ENCODE measurements around the gene ANKRD13D. TPM values are rescaled to one million over a fixed set of nuclear protein-coding genes. Genes with fewer than 3 reads are reported as not detected.

Gene ANKRD13D
- total RNA-seq, 1 donor from 2014 or later = 54.7 TPM

DNA sequence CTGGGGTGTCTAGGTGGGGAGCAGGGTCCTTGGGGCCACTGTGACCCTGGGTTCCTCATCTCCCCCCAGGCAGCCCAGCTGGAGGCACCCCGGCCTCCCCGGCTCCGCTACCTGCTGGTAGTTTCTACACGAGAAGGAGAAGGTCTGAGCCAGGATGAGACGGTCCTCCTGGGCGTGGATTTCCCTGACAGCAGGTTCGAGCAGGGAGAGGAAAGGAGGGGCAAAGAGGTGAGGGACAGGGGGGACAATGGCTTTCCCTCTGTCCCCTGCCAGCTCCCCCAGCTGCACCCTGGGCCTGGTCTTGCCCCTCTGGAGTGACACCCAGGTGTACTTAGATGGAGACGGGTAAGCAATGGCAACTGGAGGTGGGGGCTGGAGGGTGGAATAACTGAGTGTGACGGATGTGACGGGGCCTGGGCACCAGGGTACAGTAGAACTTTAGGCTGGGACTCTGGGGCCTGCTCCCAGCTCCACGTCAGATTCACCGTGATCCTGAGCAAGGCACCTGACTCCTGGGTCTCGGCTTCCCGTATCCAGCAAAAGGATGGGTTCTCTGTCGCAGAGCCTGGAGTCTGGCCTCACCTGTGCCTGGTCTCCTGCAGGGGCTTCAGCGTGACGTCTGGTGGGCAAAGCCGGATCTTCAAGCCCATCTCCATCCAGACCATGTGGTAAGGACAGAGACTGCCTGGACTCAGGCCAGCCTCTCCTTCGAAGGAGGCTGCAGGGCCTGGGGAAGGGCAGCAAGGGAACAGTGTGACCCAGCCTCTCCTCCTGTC lies 17.9 kb downstream of the ANKRD13D start:
- intact Hi-C loops (cut with DNase I) = no loop called here
- peaks cover 27 to 50% of the 10 kb centered on the region in 2 donors for H3K36me3 ChIP-seq
- H3K4me1 ChIP-seq = peaks cover 9 to 17% of the 10 kb centered on the region in 2 donors
- H3K27me3 ChIP-seq = no peaks in the 10 kb centered on the region
- peak in 1 of 2 donors; percentile 48 for DNase-seq (ENCODE audit: low spot score in 2 of 2)
- no peaks in the 10 kb centered on the region for H3K9me3 ChIP-seq
- H3K4me3 ChIP-seq = no peak overlapping the region
- no peak overlapping the region for H3K27ac ChIP-seq
- TF ChIP-seq, protein P1, sequence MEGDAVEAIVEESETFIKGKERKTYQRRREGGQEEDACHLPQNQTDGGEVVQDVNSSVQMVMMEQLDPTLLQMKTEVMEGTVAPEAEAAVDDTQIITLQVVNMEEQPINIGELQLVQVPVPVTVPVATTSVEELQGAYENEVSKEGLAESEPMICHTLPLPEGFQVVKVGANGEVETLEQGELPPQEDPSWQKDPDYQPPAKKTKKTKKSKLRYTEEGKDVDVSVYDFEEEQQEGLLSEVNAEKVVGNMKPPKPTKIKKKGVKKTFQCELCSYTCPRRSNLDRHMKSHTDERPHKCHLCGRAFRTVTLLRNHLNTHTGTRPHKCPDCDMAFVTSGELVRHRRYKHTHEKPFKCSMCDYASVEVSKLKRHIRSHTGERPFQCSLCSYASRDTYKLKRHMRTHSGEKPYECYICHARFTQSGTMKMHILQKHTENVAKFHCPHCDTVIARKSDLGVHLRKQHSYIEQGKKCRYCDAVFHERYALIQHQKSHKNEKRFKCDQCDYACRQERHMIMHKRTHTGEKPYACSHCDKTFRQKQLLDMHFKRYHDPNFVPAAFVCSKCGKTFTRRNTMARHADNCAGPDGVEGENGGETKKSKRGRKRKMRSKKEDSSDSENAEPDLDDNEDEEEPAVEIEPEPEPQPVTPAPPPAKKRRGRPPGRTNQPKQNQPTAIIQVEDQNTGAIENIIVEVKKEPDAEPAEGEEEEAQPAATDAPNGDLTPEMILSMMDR (IDR thresholded peaks at IDR 0.05) = no peak

DNA sequence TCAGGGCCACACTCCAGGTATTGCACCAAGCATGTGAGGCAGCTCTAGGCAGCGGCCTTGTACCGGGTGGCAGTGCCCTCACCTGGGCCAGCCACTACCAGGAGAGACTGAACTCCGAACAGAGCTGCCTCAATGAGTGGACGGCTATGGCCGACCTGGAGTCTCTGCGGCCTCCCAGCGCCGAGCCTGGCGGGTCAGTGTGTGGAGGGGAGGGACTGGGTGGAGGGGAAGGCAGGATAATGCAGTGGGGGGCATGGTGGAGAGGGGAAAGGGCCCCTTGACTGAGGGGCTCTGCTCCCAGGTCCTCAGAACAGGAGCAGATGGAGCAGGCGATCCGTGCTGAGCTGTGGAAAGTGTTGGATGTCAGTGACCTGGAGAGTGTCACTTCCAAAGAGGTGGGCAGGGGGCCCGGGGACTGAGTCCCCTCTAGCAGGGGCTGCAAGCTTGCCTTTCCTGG lies 18.5 kb downstream of the ANKRD13D start:
- Histone ChIP-seq H3K36me3 (peaks cover 27 to 50% of the 10 kb centered on the region in 2 donors), H3K9me3 (no peaks in the 10 kb centered on the region), H3K27ac (no peak overlapping the region), H3K27me3 (no peaks in the 10 kb centered on the region), H3K4me3 (no peak overlapping the region), H3K4me1 (peaks cover 7 to 11% of the 10 kb centered on the region in 2 donors)
- intact Hi-C loops (cut with DNase I) = no loop called here
- DNase-seq (ENCODE audit: low spot score in 2 of 2) = peak in 1 of 2 donors; percentile 50
- TF ChIP-seq, protein P1 (IDR thresholded peaks at IDR 0.05) = no peak

DNA sequence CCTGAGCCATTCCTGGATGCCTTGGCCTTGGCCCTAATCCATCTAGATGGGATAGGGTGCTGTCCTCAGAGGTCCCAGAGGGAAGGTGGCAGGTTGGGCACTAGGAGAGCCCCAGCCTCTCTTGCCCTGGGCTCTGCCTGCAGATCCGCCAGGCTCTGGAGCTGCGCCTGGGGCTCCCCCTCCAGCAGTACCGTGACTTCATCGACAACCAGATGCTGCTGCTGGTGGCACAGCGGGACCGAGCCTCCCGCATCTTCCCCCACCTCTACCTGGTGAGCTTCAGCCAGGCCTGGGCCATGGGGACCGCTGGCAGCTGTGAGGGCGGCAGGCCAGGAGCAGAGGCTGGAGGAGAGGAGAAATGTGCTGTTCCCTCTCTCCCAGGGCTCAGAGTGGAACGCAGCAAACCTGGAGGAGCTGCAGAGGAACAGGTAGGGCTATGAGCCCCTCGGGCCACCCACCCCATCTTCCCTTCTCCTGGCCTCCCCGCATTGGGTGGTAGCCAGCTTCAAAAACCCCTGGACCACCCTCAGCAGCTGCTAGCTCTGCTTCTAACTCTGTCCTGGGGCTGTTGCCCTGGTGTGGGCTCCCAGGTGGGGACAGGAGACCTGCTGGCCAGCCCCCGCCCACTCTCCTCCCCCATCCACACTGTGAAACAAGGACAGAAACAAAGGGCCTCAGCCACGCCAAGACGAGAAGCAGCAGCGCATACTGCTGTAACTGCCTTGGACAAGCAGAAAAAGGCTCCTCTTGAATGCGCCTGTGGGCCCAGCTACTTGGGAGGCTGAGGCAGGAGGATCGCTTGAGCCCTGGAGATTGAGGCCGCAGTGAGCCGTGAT lies 19.1 kb downstream of the ANKRD13D start:
- DNase-seq (ENCODE audit: low spot score in 2 of 2) = peak in 1 of 2 donors; percentile 46
- no peaks in the 10 kb centered on the region for H3K9me3 ChIP-seq
- no peaks in the 10 kb centered on the region for H3K27me3 ChIP-seq
- no peak overlapping the region for H3K27ac ChIP-seq
- TF ChIP-seq, protein P1 (IDR thresholded peaks at IDR 0.05) = no peak
- no peak overlapping the region for H3K4me3 ChIP-seq
- intact Hi-C loops (cut with DNase I) = no loop called here
- peaks cover 4 to 7% of the 10 kb centered on the region in 2 donors for H3K4me1 ChIP-seq
- peaks cover 27 to 50% of the 10 kb centered on the region in 2 donors for H3K36me3 ChIP-seq

DNA sequence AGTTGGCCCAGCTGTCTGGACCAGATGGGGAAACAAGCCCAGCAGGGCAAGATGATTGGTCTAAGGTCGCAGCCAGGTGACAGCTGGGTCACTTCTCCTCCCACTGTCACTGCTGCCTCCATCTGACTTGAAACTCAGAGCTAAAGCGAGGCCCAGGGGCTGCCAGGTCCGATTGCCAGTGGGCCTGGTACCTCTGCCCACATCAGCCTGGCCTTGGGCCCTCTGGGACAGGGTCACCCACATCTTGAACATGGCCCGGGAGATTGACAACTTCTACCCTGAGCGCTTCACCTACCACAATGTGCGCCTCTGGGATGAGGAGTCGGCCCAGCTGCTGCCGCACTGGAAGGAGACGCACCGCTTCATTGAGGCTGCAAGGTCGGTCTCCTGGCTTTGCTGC lies 20.1 kb downstream of the ANKRD13D start:
- Histone ChIP-seq H3K4me3 (no peak overlapping the region), H3K27ac (no peak overlapping the region), H3K9me3 (no peaks in the 10 kb centered on the region), H3K4me1 (peaks cover 2 to 6% of the 10 kb centered on the region in 2 donors), H3K27me3 (no peaks in the 10 kb centered on the region), H3K36me3 (peaks cover 27 to 50% of the 10 kb centered on the region in 2 donors)
- TF ChIP-seq, protein P1 (IDR thresholded peaks at IDR 0.05) = no peak
- intact Hi-C loops (cut with DNase I) = no loop called here
- DNase-seq (ENCODE audit: low spot score in 2 of 2) = no peak

DNA sequence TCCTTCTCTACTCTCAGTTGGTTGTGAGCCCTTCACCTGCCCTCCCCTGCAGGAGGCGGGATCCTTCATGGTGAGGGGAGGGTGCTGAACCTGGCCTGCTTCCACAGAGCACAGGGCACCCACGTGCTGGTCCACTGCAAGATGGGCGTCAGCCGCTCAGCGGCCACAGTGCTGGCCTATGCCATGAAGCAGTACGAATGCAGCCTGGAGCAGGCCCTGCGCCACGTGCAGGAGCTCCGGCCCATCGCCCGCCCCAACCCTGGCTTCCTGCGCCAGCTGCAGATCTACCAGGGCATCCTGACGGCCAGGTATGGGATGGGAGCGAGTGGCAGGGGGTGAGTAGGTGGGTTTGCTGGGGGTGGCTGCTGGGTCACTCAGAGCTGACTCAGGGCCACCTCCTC lies 20.6 kb downstream of the ANKRD13D start:
- TF ChIP-seq, protein P1 (IDR thresholded peaks at IDR 0.05) = no peak
- no peak overlapping the region for H3K4me3 ChIP-seq
- intact Hi-C loops (cut with DNase I) = no loop called here
- no peaks in the 10 kb centered on the region for H3K27me3 ChIP-seq
- peaks cover 27 to 50% of the 10 kb centered on the region in 2 donors for H3K36me3 ChIP-seq
- DNase-seq (ENCODE audit: low spot score in 2 of 2) = peak in 1 of 2 donors; percentile 52
- peaks cover 0 to 2% of the 10 kb centered on the region in 2 donors for H3K4me1 ChIP-seq
- H3K9me3 ChIP-seq = no peaks in the 10 kb centered on the region
- H3K27ac ChIP-seq = no peak overlapping the region

All from ascending aorta (tissue), 2 donors.